Measurements from ENCODE around the gene ARHGAP25.

The ARHGAP25 gene

GRCh38 chr2:68768951-68769350, 34.3 kb downstream of the ARHGAP25 start:
- H3K4me3 ChIP-seq (ENCODE audit: low read depth, low read length) = no peak overlapping the region
- no peak for DNase-seq (ENCODE audit: low read depth)
- TF ChIP-seq CTCF (conservative IDR thresholded peaks at IDR 0.05; ENCODE audit: low read depth, low read length) = no peak

GRCh38 chr2:68769586-68770270, 35.1 kb downstream of the ARHGAP25 start:
- DNase-seq (ENCODE audit: low read depth) = no peak
- no peak for TF ChIP-seq CTCF (conservative IDR thresholded peaks at IDR 0.05; ENCODE audit: low read depth, low read length)
- H3K4me3 ChIP-seq (ENCODE audit: low read depth, low read length) = no peak overlapping the region

DNA sequence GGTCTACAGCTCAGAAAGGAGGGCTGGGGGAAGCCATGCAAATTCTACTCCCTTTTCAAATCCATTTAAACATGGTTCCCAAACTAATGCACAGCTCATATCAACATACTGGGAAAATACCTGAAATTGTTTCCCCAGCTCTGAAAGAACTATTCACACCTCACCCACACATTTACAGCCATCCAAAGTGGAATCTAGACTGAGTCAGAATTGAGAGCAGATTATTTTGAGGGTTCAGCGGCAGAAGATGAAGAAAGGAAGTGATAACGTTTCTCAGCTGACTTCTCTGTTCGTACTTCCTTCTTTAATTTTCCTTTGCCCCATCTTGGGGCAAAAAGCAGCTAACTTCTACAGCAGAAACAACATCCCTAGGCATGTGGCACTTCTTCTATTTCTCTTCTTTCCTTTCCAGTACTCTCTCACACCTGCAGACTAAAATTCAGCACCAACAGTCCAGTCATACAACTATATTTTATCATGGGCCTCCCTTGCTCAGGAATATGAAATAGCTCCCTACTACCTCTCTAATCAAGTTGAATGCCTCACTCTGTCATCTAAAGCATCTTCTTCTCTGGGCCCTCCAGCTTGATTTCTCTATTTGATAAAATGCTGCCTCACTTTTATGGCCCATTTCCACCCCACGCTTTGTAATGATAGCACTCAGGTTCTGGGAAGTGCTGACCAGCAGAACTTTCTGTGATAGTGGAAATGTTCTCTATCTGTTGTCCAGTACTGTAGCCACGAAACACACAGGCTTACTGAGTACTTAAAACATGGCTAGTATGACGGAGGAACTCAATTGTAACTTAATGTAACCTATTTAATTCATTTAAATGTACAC, 35.9 kb downstream of the ARHGAP25 start:
- DNase-seq (ENCODE audit: low read depth) = no peak
- TF ChIP-seq CTCF (conservative IDR thresholded peaks at IDR 0.05; ENCODE audit: low read depth, low read length) = no peak
- no peak overlapping the region for H3K4me3 ChIP-seq (ENCODE audit: low read depth, low read length)

GRCh38 chr2:68771211-68771751, 36.7 kb downstream of the ARHGAP25 start:
- no peak for TF ChIP-seq CTCF (conservative IDR thresholded peaks at IDR 0.05; ENCODE audit: low read depth, low read length)
- peak; percentile 39 for DNase-seq (ENCODE audit: low read depth)
- no peak overlapping the region for H3K4me3 ChIP-seq (ENCODE audit: low read depth, low read length)

DNA sequence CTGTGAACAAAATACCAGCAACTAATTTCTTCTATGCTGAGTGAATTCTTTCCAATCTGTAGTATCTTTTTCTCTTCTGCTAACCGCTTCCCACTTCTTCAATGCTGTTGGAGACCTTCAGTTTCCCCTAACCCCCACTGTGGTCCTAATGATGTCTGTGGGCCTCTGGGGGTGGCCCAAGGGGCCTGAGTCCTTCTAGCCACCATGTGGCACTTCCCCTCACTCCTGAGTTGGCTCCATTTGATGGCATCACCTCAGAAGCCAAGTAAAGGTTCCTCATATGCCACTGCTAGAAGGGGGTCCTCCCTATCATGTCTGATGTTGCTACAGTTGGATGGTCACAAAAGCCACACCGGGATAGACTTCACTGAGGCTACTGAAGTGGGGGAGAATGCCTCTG, 37.5 kb downstream of the ARHGAP25 start:
- no peak overlapping the region for H3K4me3 ChIP-seq (ENCODE audit: low read depth, low read length)
- no peak for TF ChIP-seq CTCF (conservative IDR thresholded peaks at IDR 0.05; ENCODE audit: low read depth, low read length)
- DNase-seq (ENCODE audit: low read depth) = no peak

- DNase-seq (ENCODE audit: low read depth) = no peak
- TF ChIP-seq CTCF (conservative IDR thresholded peaks at IDR 0.05; ENCODE audit: low read depth, low read length) = no peak
- no peak overlapping the region for H3K4me3 ChIP-seq (ENCODE audit: low read depth, low read length)
Observed at GRCh38 chr2:68774569-68775271, 40.1 kb downstream of the ARHGAP25 start.

Data from choroid plexus epithelial cell (primary cell).